ENCODE data around the gene KCNJ6. TPM values are rescaled to one million over a fixed set of nuclear protein-coding genes. Genes with fewer than 3 reads are reported as not detected.

KCNJ6 gene
- total and polyA plus RNA-seq, 9 of the 15 experiments (the other 6 are each of a cell fraction or from before 2014, with no cell fraction given), result 0.06 to 0.21 (median 0.13) TPM; not detected in 1

DNA sequence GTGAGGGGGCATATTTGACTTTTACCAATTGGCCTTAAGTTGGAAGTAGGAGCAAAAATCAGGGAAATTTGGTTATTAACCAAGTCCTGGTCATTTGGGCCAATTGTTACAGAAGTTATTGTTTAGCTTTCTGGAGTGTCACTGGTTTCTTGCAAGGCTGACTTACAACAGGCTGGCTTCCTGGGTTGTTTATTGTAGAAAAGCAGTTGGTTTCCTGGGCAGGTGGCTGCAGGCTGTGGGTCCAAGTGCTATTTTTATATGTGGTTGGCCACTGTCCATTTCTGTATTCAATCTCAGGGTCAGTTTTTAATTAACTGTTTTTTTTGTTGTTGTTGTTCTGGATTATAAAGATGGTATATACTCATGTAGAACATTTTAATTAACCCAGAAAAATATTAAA, 174.1 kb downstream of the KCNJ6 start (continued):
- TF ChIP-seq ZNF384 (IDR thresholded peaks at IDR 0.05; ENCODE audit: low read depth, low read length) (no peak), PHB2 (IDR thresholded peaks at IDR 0.05; ENCODE audit: low read depth) (no peak), PATZ1 (CRISPR knock-in tag; IDR thresholded peaks at IDR 0.05; ENCODE audit: borderline replicate concordance) (no peak), ZBTB34 (CRISPR knock-in tag; IDR thresholded peaks at IDR 0.05) (no peak), ESRRA (IDR thresholded peaks at IDR 0.05; ENCODE audit: borderline replicate concordance, low read depth) (no peak), ETV1 (tag; conservative IDR thresholded peaks at IDR 0.05; ENCODE audit: low read depth) (no peak)

DNA sequence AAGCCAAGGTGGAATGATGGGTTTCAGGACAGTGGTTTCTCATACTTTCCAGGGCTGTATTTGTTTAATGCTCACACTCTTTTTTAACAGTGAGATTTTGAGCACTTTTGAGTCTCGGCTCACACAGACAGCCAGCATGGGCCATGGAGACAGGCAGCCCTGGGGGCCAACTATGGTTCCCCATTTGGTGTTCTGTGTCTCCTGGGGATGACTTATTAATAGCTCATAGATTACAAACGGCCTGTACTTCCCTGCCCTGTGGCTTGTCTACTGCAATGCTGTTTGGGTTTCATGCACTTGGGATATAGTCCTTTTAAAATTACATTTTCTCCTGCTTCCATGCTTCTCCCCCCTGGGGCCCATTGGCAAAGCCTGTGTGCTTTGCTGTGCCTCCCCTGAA, 178.3 kb downstream of the KCNJ6 start:
- no peak overlapping the region for H3K4me3 ChIP-seq
- intact Hi-C loops (cut with micrococcal nuclease), result no loop called here
- POLR2A ChIA-PET, result interaction anchor here (0.6 kb wide), 1 partner anchor 1563 kb away, joined by 3 read pairs; no protein-coding TSS in a partner anchor
- TF ChIP-seq, protein P1, sequence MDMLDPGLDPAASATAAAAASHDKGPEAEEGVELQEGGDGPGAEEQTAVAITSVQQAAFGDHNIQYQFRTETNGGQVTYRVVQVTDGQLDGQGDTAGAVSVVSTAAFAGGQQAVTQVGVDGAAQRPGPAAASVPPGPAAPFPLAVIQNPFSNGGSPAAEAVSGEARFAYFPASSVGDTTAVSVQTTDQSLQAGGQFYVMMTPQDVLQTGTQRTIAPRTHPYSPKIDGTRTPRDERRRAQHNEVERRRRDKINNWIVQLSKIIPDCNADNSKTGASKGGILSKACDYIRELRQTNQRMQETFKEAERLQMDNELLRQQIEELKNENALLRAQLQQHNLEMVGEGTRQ (CRISPR knock-in tag; IDR thresholded peaks at IDR 0.05), result no peak
- TF ChIP-seq MAFF (IDR thresholded peaks at IDR 0.05; ENCODE audit: low read length), result no peak
- no peak for TF ChIP-seq ZNF707 (CRISPR knock-in tag; conservative IDR thresholded peaks at IDR 0.05)
- TF ChIP-seq YY1 (IDR thresholded peaks at IDR 0.05; ENCODE audit: borderline replicate concordance in 1 of 3, control insufficient read depth in 1 of 3, extremely low read depth in 1 of 3, insufficient read depth in 3 of 3, insufficient read length in 1 of 3, insufficient replicate concordance in 2 of 3, low read depth in 1 of 3, low read length in 2 of 3), result no peak
- TF ChIP-seq, protein P2, sequence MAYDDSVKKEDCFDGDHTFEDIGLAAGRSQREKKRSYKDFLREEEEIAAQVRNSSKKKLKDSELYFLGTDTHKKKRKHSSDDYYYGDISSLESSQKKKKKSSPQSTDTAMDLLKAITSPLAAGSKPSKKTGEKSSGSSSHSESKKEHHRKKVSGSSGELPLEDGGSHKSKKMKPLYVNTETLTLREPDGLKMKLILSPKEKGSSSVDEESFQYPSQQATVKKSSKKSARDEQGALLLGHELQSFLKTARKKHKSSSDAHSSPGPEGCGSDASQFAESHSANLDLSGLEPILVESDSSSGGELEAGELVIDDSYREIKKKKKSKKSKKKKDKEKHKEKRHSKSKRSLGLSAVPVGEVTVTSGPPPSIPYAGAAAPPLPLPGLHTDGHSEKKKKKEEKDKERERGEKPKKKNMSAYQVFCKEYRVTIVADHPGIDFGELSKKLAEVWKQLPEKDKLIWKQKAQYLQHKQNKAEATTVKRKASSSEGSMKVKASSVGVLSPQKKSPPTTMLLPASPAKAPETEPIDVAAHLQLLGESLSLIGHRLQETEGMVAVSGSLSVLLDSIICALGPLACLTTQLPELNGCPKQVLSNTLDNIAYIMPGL (CRISPR knock-in tag; IDR thresholded peaks at IDR 0.05), result no peak
- TF ChIP-seq RNF219 (CRISPR knock-in tag; IDR thresholded peaks at IDR 0.05), result no peak

More for the DNA sequence above, 178.3 kb downstream of the KCNJ6 start:
- Histone ChIP-seq H3K79me2 (ENCODE audit: control insufficient read depth, insufficient read depth, low read length) (no peaks in the 10 kb centered on the region), H3K27ac (ENCODE audit: extremely low read depth, low read depth, low read length) (no peak overlapping the region), H3K9ac (ENCODE audit: insufficient read depth in 1 of 2, low read depth in 2 of 2, low read length in 2 of 2) (no peak overlapping the region), H2AFZ (ENCODE audit: low read depth, low read length) (no peak overlapping the region), H3K4me1 (replicated peaks in 1 of 2; ENCODE audit: control insufficient read depth in 2 of 2, insufficient read depth in 2 of 2, low read length in 2 of 2) (no peaks in the 10 kb centered on the region), H3K36me3 (ENCODE audit: control insufficient read depth, insufficient read depth, low read length) (no peaks in the 10 kb centered on the region), H3K9me3 (replicated peaks; ENCODE audit: control insufficient read depth, insufficient read depth, low read depth, low read length) (no peaks in the 10 kb centered on the region), H3K4me2 (ENCODE audit: insufficient read depth, low read length) (no peak overlapping the region), H4K20me1 (replicated peaks; ENCODE audit: control insufficient read depth, insufficient read depth, low read length) (no peaks in the 10 kb centered on the region; the same call in 1 of the 2 replicates), H3K9me1 (ENCODE audit: control insufficient read depth, insufficient read depth, low read length) (no peaks in the 10 kb centered on the region), H3K27me3 (ENCODE audit: control insufficient read depth in 2 of 2, insufficient read depth in 2 of 2, low read length in 2 of 2) (peaks cover 18 to 29% of the 10 kb centered on the region in 2 experiments)
- in situ Hi-C loops (cut with MboI), result no loop called here
- DNase-seq (ENCODE audit: extremely low read depth in 1 of 4, low spot score in 3 of 4) (no peak), ATAC-seq (no peak), FAIRE-seq (no peak)
- CTCF ChIA-PET (ENCODE audit: low intra/inter-chr PET ratio), result no interaction called here
- BruUV-seq (replicated peaks), result no TSS peak
- 0% methylated on average over 2 of the region's 2 CpGs for WGBS (ENCODE audit: insufficient coverage, low coverage, missing lambda C conversion rate)

All from K562 (cell line).